GM10847 (cell line): ENCODE data around the gene RPS6KA3.

Experiments
- POLR2A ChIP-seq: IDR thresholded peaks from 2 replicates; pipeline ENCODE4 v1.6.1; 2011; ENCODE audit not compliant: insufficient read length; ENCODE audit errors: extremely low read depth

The RPS6KA3 gene

DNA sequence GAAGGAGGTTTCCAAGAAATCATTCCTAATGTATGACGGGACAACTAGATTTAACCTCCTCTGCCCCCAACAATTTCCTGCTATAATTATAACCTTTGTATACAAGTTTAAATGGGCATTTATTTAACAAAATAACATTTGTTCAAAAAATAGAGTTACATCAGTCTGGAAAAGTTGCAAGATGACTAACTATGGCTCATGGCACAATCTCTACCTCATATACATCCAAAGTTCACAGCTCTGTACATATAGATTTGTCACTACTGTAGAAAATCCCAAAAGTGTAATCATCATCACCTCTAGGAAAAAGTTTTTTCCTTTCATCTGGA, 3.8 kb upstream of the RPS6KA3 start:
- TF ChIP-seq POLR2A: no peak

DNA sequence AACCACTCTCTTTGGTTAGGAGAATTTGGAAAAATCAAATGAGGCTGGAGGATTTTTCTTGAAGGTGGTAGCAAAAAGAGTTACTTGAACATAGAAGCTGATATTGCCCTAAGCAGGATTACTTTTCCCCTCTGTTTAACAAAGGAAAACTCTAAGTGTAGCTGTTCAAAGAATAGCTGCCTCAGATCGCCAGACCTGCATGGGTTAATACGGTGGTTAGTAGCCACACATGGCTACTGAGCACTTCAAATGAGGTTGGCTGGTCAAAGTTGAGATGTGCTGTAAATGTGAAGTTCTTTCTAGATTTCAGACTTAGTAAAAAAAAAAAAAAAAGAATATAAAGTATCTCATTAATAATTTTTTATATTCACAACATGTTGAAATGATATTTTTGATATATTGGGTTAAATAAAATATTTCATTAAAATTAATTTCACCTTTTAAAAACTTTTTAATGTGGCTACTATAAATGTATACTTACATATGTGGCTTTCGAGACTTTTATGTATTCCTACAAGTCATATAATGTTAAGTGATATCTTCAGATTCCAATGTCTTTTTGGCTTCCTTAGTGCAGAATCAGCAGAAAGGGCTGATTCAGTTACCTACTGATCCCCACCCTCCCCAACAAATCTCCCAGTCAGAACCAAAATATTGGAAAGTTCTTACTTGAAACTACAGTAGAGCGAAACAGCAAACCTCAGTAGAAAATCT, 3.3 kb upstream of the RPS6KA3 start:
- no peak for TF ChIP-seq POLR2A

DNA sequence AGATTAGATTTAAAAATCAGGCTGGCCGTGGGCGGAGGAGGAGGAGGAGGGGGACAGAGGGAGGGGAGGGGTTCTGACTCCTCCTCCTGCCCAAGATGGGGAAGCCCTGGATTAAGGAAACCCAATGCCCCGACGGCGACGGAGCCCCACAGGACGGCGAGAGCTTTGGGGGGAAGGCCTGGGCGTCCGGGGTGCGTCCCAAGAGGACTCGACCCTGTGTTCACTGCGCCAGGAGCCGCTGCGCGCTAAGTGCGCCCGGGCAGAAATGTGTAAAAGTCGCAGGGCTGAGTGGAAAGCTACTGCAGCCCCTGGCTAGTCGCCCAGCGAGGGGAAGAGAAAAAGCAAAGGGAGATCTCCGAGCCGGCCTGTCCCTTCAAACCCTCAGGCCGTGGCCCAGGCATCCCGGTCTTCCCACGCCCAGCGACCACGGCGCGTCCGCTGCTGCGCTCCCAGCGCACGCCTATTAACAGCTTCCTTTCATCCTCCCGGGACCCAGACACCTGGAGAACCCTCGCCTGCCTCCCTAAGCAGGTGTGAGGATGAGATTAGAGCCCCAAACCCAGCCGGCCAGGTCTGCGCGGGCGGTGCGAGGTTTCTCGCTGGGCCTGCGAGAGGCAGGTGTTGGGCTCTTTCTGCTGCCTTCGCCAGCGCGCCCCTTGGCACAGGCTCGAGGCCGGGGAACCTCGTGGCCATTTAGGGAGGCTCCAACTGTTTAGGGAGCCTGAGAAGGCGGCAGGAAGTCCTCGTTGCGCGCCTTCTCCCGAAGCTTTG, 1.4 kb upstream of the RPS6KA3 start:
- no peak for TF ChIP-seq POLR2A

GRCh38 chrX:20267607-20267930, 860 bp upstream of the RPS6KA3 start:
- no peak for TF ChIP-seq POLR2A

DNA sequence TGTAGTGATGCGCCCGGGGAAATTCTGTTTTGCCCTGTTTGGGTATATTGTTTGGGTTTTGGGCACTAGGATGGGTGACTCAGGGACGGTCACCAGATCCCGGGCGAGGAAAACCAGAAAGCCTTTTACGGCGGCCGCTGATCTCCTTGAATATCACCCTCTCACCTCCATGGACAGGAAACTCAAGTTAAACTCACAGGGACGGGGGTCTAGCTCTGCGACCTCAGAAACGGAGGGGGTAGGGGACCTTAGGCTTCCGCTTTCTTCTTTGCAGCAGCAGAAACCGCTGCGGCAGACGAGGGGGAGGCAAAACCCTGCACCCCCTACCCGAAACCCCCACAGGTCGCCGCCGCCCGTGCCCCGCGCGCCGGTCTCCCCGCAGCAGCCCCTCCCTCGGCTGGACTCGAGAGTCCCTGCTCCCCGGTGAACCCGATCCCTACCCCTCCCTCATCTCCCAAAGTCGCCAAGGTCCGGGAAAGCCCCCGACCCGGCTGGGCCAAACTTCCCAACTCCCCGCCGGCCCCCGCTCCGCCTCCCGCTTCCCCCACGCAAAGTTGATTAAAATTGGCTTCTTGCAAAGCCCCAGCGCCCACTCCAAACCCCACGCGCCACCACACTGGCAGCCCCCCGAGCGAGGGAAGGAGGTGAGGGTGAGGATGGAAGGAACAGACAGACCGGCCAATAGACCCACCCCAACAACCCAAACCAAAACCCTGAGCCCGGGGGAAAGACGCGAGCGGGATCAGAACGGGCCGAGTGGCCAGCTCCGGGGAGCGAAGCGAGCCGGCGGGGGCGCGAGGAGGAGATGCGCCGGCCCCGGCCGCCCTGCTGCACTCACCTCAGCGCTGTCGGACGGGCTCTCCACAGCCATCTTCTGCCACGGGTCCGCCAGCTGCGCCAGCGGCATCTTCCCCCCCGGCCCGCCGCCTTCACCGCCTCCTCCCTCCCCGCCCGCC, 705 bp downstream of the RPS6KA3 start:
- TF ChIP-seq POLR2A: no peak

- TF ChIP-seq POLR2A: no peak
Observed at GRCh38 chrX:20265221-20265725, 1.4 kb downstream of the RPS6KA3 start.

DNA sequence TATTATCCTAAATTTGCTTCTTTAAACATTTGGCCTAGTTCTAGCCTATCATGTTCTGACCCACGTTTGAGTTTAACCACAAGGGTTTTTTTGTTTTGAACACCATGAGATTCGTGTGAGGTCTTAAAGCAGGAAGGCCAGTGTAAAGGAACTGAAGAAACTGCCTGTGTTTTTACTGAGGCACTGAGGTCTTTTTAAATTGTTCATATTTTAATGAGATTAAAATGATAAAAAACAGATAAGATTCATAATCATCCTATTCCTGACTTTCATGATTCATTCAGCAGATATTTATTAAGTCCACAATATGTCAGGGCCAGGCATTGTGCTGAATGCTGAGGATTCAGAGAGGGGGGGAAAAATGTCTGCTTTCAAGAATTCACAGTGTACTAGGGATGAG, 3.2 kb downstream of the RPS6KA3 start:
- TF ChIP-seq POLR2A: no peak

- no peak for TF ChIP-seq POLR2A
Observed at GRCh38 chrX:20260885-20261284, 5.8 kb downstream of the RPS6KA3 start.

- TF ChIP-seq POLR2A: no peak
Observed at GRCh38 chrX:20254712-20255299, 11.9 kb downstream of the RPS6KA3 start.

- no peak for TF ChIP-seq POLR2A
Observed at GRCh38 chrX:20253232-20253543, 13.5 kb downstream of the RPS6KA3 start.

- no peak for TF ChIP-seq POLR2A
Observed at GRCh38 chrX:20252381-20253231, 14.1 kb downstream of the RPS6KA3 start.

DNA sequence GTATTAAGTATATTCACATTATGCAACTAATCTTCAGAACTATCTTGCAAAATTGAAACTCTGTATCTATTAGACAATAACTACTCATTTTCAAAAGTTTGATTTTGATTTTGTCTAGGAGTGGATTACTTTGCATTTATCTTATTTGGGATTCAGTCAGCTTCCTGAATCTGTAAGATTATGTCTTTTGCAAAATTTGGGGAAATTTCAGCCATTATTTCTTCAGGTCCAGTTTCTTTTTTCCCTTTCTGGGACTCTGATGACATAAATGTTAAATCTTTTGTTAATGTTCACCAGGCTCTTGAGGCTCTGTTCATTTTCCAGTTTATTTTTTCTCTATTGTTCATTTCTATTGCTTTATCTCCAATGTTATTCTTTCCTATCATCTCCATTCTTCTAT, 15.0 kb downstream of the RPS6KA3 start:
- no peak for TF ChIP-seq POLR2A

DNA sequence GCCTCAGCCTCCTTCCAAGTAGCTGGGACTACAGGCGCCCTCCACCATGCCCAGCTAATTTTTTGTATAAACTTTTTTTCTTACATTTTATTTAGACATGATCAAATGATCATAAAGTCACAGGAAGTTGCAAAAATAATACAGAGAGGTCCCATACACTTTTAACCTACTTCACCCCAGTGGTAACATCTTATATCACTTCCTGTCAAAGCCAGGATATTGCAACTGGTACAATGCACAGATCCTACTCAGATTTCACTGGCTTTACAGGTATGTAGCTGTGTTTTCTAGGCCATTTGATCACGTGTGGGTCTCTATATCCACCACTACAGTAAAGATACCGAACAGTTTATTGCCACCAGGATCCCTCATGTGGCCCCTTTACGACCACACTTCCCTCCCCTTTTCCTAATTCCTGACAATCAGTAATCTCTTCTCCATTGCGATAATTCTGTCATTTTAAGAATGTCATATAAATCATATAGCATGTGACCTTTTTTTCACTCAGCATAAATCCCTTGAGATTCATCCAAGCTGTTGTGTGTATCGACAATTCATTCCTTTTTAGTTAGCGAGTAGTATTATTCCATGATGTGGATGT, 18.0 kb downstream of the RPS6KA3 start:
- no peak for TF ChIP-seq POLR2A

DNA sequence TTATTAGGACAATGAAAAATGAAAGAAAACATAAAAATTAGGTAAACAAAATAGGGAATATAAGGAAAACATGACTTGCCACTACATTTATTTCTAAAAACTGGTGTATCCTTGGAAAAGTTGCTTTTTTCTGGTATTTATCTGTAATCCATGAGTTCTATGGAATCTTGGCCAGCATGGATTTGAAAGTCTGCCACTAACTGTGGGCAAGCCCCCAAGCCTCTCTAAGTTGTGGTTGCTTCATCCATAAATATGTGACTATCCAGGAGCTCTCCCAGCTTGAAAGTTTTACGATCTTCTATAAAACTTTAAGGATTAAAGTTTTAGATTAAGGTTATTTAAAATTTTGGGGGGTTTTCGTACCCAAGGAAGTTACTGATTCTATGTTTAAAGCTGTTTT, 21.8 kb downstream of the RPS6KA3 start:
- TF ChIP-seq POLR2A: no peak
